HG03469 (cell line): ENCODE data around the gene PRSS48.
"Not testable (repeated sequence)": the region's sequence is repeated elsewhere in the genome, so short reads cannot be mapped to it uniquely, and the experiment has no call there.

ENCODE experiments used
- ATAC-seq: cut with Tn5 transposase; IDR thresholded peaks from one replicate; pipeline ENCODE4 v1.9.1; 2021; ENCODE audit warnings: mild to moderate bottlenecking, moderate library complexity, moderate number of reproducible peaks; ENCODE audit not compliant: unreplicated experiment

PRSS48 gene

GRCh38 chr4:151315212-151315886 is 38.4 kb downstream of the PRSS48 start:
- no peak for ATAC-seq

- no peak for ATAC-seq
These were observed 39.7 kb downstream of the PRSS48 start for GRCh38 chr4:151316645-151317044.

GRCh38 chr4:151318307-151319006 is 41.5 kb downstream of the PRSS48 start:
- no peak for ATAC-seq

- no peak for ATAC-seq
These were observed 42.5 kb downstream of the PRSS48 start for GRCh38 chr4:151319490-151319889.

- no peak for ATAC-seq
These were observed 44.6 kb downstream of the PRSS48 start for GRCh38 chr4:151321586-151321985.

- not testable (repeated sequence) for ATAC-seq
These were observed 45.2 kb downstream of the PRSS48 start for GRCh38 chr4:151322161-151322560.

- no peak for ATAC-seq
These were observed 45.6 kb downstream of the PRSS48 start for GRCh38 chr4:151322570-151322969.

GRCh38 chr4:151323667-151324066 is 46.7 kb downstream of the PRSS48 start:
- no peak for ATAC-seq

GRCh38 chr4:151324124-151324751 is 47.3 kb downstream of the PRSS48 start:
- no peak for ATAC-seq

GRCh38 chr4:151324752-151325110 is 47.8 kb downstream of the PRSS48 start:
- no peak for ATAC-seq

- ATAC-seq = no peak
These were observed 48.4 kb downstream of the PRSS48 start, which contains the start of gene SH3D19 for GRCh38 chr4:151325111-151325948. SH3D19 (minus strand) TSS chr4:151325605; CDS start chr4:151325352, 253 bp downstream.

- ATAC-seq = no peak
These were observed 48.9 kb downstream of the PRSS48 start for GRCh38 chr4:151325949-151326246.

- ATAC-seq = no peak
These were observed 52.5 kb downstream of the PRSS48 start for GRCh38 chr4:151329217-151330007.

GRCh38 chr4:151331276-151332042 is 54.5 kb downstream of the PRSS48 start:
- ATAC-seq = no peak

- ATAC-seq = no peak
These were observed 62.5 kb downstream of the PRSS48 start for GRCh38 chr4:151339467-151339866.

- no peak for ATAC-seq
These were observed 63.9 kb downstream of the PRSS48 start for GRCh38 chr4:151340751-151341385.
